Glutamatergic neuron (in vitro differentiated cells): Measurements from ENCODE around the gene RPP40. TPM values are rescaled to one million over a fixed set of nuclear protein-coding genes. Genes with fewer than 3 reads are reported as not detected.
"Not testable (repeated sequence)": the region's sequence is repeated elsewhere in the genome, so short reads cannot be mapped to it uniquely, and the experiment has no call there.

ENCODE experiments used
- DNase-seq: peaks from one replicate; pipeline ENCODE4 v3.0.0; 2022
- H3K27ac Mint-ChIP-seq: one replicate; pipeline ENCODE4 v1.8.0; 2020; ENCODE audit warnings: mild to moderate bottlenecking, mixed read lengths, inconsistent platforms; ENCODE audit not compliant: unreplicated experiment
- H3K27me3 Mint-ChIP-seq: one replicate; pipeline ENCODE4 v1.8.0; 2020; ENCODE audit warnings: mild to moderate bottlenecking, moderate library complexity, mixed read lengths, inconsistent platforms; ENCODE audit not compliant: unreplicated experiment
- H3K36me3 Mint-ChIP-seq: one replicate; pipeline ENCODE4 v1.8.0; 2020; ENCODE audit warnings: mild to moderate bottlenecking, mixed read lengths, inconsistent platforms; ENCODE audit not compliant: unreplicated experiment
- H3K4me1 Mint-ChIP-seq: one replicate; pipeline ENCODE4 v1.8.0; 2020; ENCODE audit warnings: mild to moderate bottlenecking, low read depth, mixed read lengths, inconsistent platforms; ENCODE audit not compliant: unreplicated experiment
- H3K4me3 Mint-ChIP-seq: one replicate; pipeline ENCODE4 v1.8.0; 2020; ENCODE audit warnings: mild to moderate bottlenecking, mixed read lengths, inconsistent platforms; ENCODE audit not compliant: unreplicated experiment
- H3K9me3 Mint-ChIP-seq: one replicate; pipeline ENCODE4 v1.8.0; 2020; ENCODE audit warnings: mild to moderate bottlenecking, moderate library complexity, mixed read lengths, inconsistent platforms; ENCODE audit not compliant: unreplicated experiment
- CTCF ChIP-seq: fragments of 200-600 bp; sonication (generic); IDR thresholded peaks from one replicate; pipeline ENCODE4 v1.5.0; 2021; ENCODE audit not compliant: partially characterized antibody, unreplicated experiment
- total RNA-seq: library from RNA; stranded (reverse); fragmentation: NEBNext Ultra II Directional; extraction: Animal tissue kit (Norgen Biotek cat#: 25700); gene quantifications from one replicate; pipeline ENCODE4 v1.2.1, GENCODE V29; 2021; ENCODE audit not compliant: unreplicated experiment

RPP40 gene
- total RNA-seq, 1 donor from 2014 or later: 6.9 TPM

- Mint-ChIP-seq H3K9me3 (no peaks in the 10 kb centered on the region), H3K27me3 (peaks cover 1% of the 10 kb centered on the region), H3K4me1 (no peaks in the 10 kb centered on the region), H3K27ac (no peak overlapping the region), H3K36me3 (no peaks in the 10 kb centered on the region), H3K4me3 (no peak overlapping the region)
- DNase-seq: no peak
- TF ChIP-seq CTCF: no peak
Measured at GRCh38 chr6:5006222-5006621, 2.4 kb upstream of the RPP40 start.

GRCh38 chr6:5005038-5005433 is 1.2 kb upstream of the RPP40 start:
- DNase-seq, H3K4me3 Mint-ChIP-seq, H3K4me1 Mint-ChIP-seq, H3K9me3 Mint-ChIP-seq, H3K36me3 Mint-ChIP-seq, H3K27ac Mint-ChIP-seq, H3K27me3 Mint-ChIP-seq: not testable (repeated sequence)

GRCh38 chr6:5004373-5005037 is 668 bp upstream of the RPP40 start:
- Mint-ChIP-seq H3K4me3 (peak overlapping the region; percentile 87), H3K27ac (peak overlapping the region; percentile 52), H3K36me3 (no peaks in the 10 kb centered on the region), H3K4me1 (no peaks in the 10 kb centered on the region), H3K9me3 (no peaks in the 10 kb centered on the region), H3K27me3 (peaks cover 1% of the 10 kb centered on the region)
- no peak for DNase-seq
- TF ChIP-seq CTCF: no peak

GRCh38 chr6:4999586-4999985 is 4.3 kb downstream of the RPP40 start:
- H3K4me3 Mint-ChIP-seq: no peak overlapping the region

GRCh38 chr6:4997862-4998261 is 6.0 kb downstream of the RPP40 start:
- Mint-ChIP-seq H3K27me3 (no peaks in the 10 kb centered on the region), H3K9me3 (no peaks in the 10 kb centered on the region), H3K4me3 (no peak overlapping the region), H3K27ac (no peak overlapping the region), H3K36me3 (no peaks in the 10 kb centered on the region), H3K4me1 (peaks cover 7% of the 10 kb centered on the region)
- no peak for TF ChIP-seq CTCF
- no peak for DNase-seq

More at GRCh38 chr6:4999586-4999985, 4.3 kb downstream of the RPP40 start:
- H3K27me3 Mint-ChIP-seq: peaks cover 1% of the 10 kb centered on the region
- no peak overlapping the region for H3K27ac Mint-ChIP-seq
- no peaks in the 10 kb centered on the region for H3K9me3 Mint-ChIP-seq
- H3K4me1 Mint-ChIP-seq: no peaks in the 10 kb centered on the region
- TF ChIP-seq CTCF: no peak
- no peak for DNase-seq
- H3K36me3 Mint-ChIP-seq: no peaks in the 10 kb centered on the region
